HepG2 (cell line): Measurements from ENCODE around the gene ATRNL1. TPM values are rescaled to one million over a fixed set of nuclear protein-coding genes. Genes with fewer than 3 reads are reported as not detected.

ENCODE experiments used
- ATAC-seq: fragments of 200-7000 bp; cut with Tn5 transposase; 3 replicates; pipeline ENCODE4 v1.9.1; 2020; ENCODE audit warnings: mild to moderate bottlenecking, moderate library complexity
- BruUV-seq: library from RNA; stranded (reverse); fragments of 400-500 nt; replicated peaks from 2 replicates; lab custom pipeline; 2021; lab: Mats Ljungman, UMichigan
- CTCF ChIA-PET: fragments of 300-600 bp; formaldehyde crosslinking; extraction: SDS; loops from one replicate; lab custom pipeline; 2021; ENCODE audit warnings: low total read pairs, inconsistent platforms, low intra/inter-chr PET ratio; lab: Yijun Ruan, JAX
- POLR2A ChIA-PET: fragments of 350-600 bp; sonication (Branson Sonifier 250); formaldehyde crosslinking; loops from one replicate; lab custom pipeline; 2020; ENCODE audit warnings: antibody characterized with exemption, inconsistent platforms; lab: Yijun Ruan, JAX
- DNase-seq: peaks from one replicate; pipeline ENCODE4 v3.0.0-alpha.2; 2015; ENCODE audit warnings: low spot score
- FAIRE-seq: peaks from 3 replicates; lab custom pipeline; 2011; peaks lifted over from hg19 to GRCh38; lab: Jason Lieb, UNC
- H2AFZ ChIP-seq: one replicate; pipeline ENCODE4 v1.6.1; 2011; ENCODE audit warnings: low read length, inconsistent platforms
- H3K27ac ChIP-seq: fragments of 300-600 bp; 3 replicates; pipeline ENCODE4 v1.8.0; 2011; ENCODE audit warnings: mixed run types, mild to moderate bottlenecking, mixed read lengths, low read length, inconsistent platforms; ENCODE audit not compliant: insufficient read depth; ENCODE audit errors: extremely low read length
- H3K27me3 ChIP-seq, 2 experiments: fragments of 200-600 bp in 1 of 2; 2 replicates in 1 of 2; 3 replicates in 1 of 2; pipeline versions ENCODE4 v1.6.0 to v1.8.0; 2011; ENCODE audit warnings: low read length in 2 of 2, mild to moderate bottlenecking in 2 of 2, moderate library complexity in 2 of 2, inconsistent platforms in 1 of 2; ENCODE audit not compliant: insufficient read depth in 2 of 2, control insufficient read depth in 1 of 2
- H3K36me3 ChIP-seq, 2 experiments: fragments of 200-600 bp in 1 of 2; replicated peaks in 1 of 2; 2 replicates in 1 of 2; 3 replicates in 1 of 2; pipeline versions ENCODE4 v1.5.1 to v1.8.0; 2011; ENCODE audit warnings: low read length in 2 of 2, inconsistent platforms in 1 of 2; ENCODE audit not compliant: insufficient read depth in 2 of 2, control insufficient read depth in 1 of 2
- H3K4me1 ChIP-seq: 2 replicates; pipeline ENCODE4 v1.5.1; 2012; ENCODE audit warnings: low read length, inconsistent platforms; ENCODE audit not compliant: insufficient read depth
- H3K4me2 ChIP-seq: 2 replicates; pipeline ENCODE4 v1.6.0; 2011; ENCODE audit warnings: low read depth, low read length, inconsistent platforms
- H3K4me3 ChIP-seq, 3 experiments: fragments of 200-600 bp in 1 of 3; sonication (generic), shearing (Covaris generic) in 1 of 3; replicated peaks in 1 of 3; 2 replicates each; pipeline ENCODE4 v1.5.1; 2011 to 2016; ENCODE audit warnings: low read length in 3 of 3, inconsistent platforms in 2 of 3, low read depth in 2 of 3, mild to moderate bottlenecking in 2 of 3, control low read depth in 1 of 3, mixed read lengths in 1 of 3; ENCODE audit not compliant: insufficient read depth in 1 of 3
- H3K79me2 ChIP-seq: one replicate; pipeline ENCODE4 v1.6.1; 2011; ENCODE audit warnings: low read length, inconsistent platforms; ENCODE audit not compliant: insufficient read depth
- H3K9ac ChIP-seq: 2 replicates; pipeline ENCODE4 v1.6.0; 2011; ENCODE audit warnings: mild to moderate bottlenecking, low read depth, low read length, inconsistent platforms; ENCODE audit not compliant: insufficient read depth
- H3K9me3 ChIP-seq: 2 replicates; pipeline ENCODE4 v1.5.1; 2012; ENCODE audit warnings: mild to moderate bottlenecking, low read length
- H4K20me1 ChIP-seq: 2 replicates; pipeline ENCODE4 v1.6.0; 2011; ENCODE audit warnings: inconsistent platforms, mild to moderate bottlenecking, low read length, moderate library complexity; ENCODE audit not compliant: insufficient read depth
- BRCA1 ChIP-seq: sonication (generic); formaldehyde crosslinking; IDR thresholded peaks from 2 replicates; pipeline ENCODE4 v1.4.0; 2020; ENCODE audit warnings: missing genetic modification reagents
- CBX2 ChIP-seq, 2 experiments: fragments of 200-600 bp in 1 of 2; sonication (generic); formaldehyde crosslinking in 1 of 2; IDR thresholded peaks; 2 replicates each; pipeline versions ENCODE4 v1.7.0 to v1.8.1; 2018 to 2022; ENCODE audit warnings: low read depth in 2 of 2, low read length in 1 of 2, mild to moderate bottlenecking in 1 of 2, missing genetic modification reagents in 1 of 2
- GPN1 ChIP-seq: sonication (generic); formaldehyde crosslinking; IDR thresholded peaks from 2 replicates; pipeline ENCODE4 v1.5.1; 2020; ENCODE audit warnings: missing genetic modification reagents, borderline replicate concordance
- ISL2 ChIP-seq: sonication (generic); formaldehyde crosslinking; IDR thresholded peaks from 2 replicates; pipeline ENCODE4 v1.5.0; 2020; ENCODE audit warnings: missing genetic modification reagents
- NR2F1 ChIP-seq, 2 experiments: fragments of 450-650 bp in 1 of 2; formaldehyde crosslinking in 1 of 2; IDR thresholded peaks; 2 replicates each; pipeline versions ENCODE4 v1.5.0 to v1.6.1; 2016 to 2020; ENCODE audit warnings: mild to moderate bottlenecking in 1 of 2, missing compliant biosample characterization in 1 of 2, missing genetic modification reagents in 1 of 2, moderate library complexity in 1 of 2
- RNF219 ChIP-seq: sonication (generic); formaldehyde crosslinking; IDR thresholded peaks from 2 replicates; pipeline ENCODE4 v1.5.0; 2020; ENCODE audit warnings: mild to moderate bottlenecking, missing genetic modification reagents
- RORA ChIP-seq: sonication (generic); formaldehyde crosslinking; IDR thresholded peaks from 2 replicates; pipeline ENCODE4 v1.5.0; 2020; ENCODE audit warnings: mild to moderate bottlenecking, missing genetic modification reagents, moderate library complexity
- YEATS2 ChIP-seq: sonication (generic); formaldehyde crosslinking; IDR thresholded peaks from 2 replicates; pipeline ENCODE4 v1.4.0; 2020; ENCODE audit warnings: missing genetic modification reagents, borderline replicate concordance
- ZMYM3 ChIP-seq: sonication (generic); formaldehyde crosslinking; IDR thresholded peaks from 2 replicates; pipeline ENCODE4 v1.5.1; 2020; ENCODE audit warnings: mild to moderate bottlenecking, missing genetic modification reagents
- ZNF407 ChIP-seq: sonication (generic); formaldehyde crosslinking; IDR thresholded peaks from one replicate; pipeline ENCODE4 v1.5.1; 2020; ENCODE audit warnings: mild to moderate bottlenecking, missing genetic modification reagents; ENCODE audit errors: not compliant biosample characterization
- ZNF703 ChIP-seq: sonication (generic); formaldehyde crosslinking; IDR thresholded peaks from 2 replicates; pipeline ENCODE4 v1.5.1; 2020; ENCODE audit warnings: missing genetic modification reagents, mild to moderate bottlenecking, moderate library complexity, borderline replicate concordance
- ZNF709 ChIP-seq: sonication (generic); formaldehyde crosslinking; IDR thresholded peaks from 2 replicates; pipeline ENCODE4 v1.5.0; 2020; ENCODE audit warnings: mild to moderate bottlenecking, missing genetic modification reagents
- WGBS: methylation state at CpG from one replicate; pipeline ENCODE4 v1.1.6; 2017; ENCODE audit warnings: low lambda C conversion rate; 5-methylcytosine and 5-hydroxymethylcytosine counted together
- in situ Hi-C: cut with HindIII; loops from 2 replicates; pipeline ENCODE4 v1.10.0; 2017; ENCODE audit warnings: low pct_unique_long_range_greater_than_20kb; ENCODE audit not compliant: extremely low pct_ligation_motif_present
- intact Hi-C: fragments of 100-400 bp; cut with micrococcal nuclease; formaldehyde crosslinking; loops from one replicate; pipeline ENCODE4 v1.10.0; 2022; ENCODE audit not compliant: unreplicated experiment
- polyA plus RNA-seq, 8 experiments: library from polyadenylated mRNA; depleted of rRNA in 3 of 8; stranded (reverse) in 7 of 8; unstranded in 1 of 8; fragments of >200 nt; fragmentation: Illumina TruSeq in 4 of 8; extraction: Trizol in 4 of 8; gene quantifications; 2 replicates each; pipeline versions ENCODE4 v1.2.1 to v1.2.3, GENCODE V29; 2011 to 2016; ENCODE audit warnings: low read depth in 4 of 8, missing spikeins in 1 of 8, mixed read lengths in 1 of 8; ENCODE audit not compliant: insufficient read depth in 1 of 8
- total RNA-seq, 5 experiments: library from RNA; depleted of rRNA; stranded (reverse); fragments of >200 nt; fragmentation: Illumina TruSeq; extraction: Trizol; gene quantifications; 2 replicates each; pipeline ENCODE4 v1.2.3, GENCODE V29; 2016; ENCODE audit warnings: low read depth in 1 of 5

The ATRNL1 gene
- total and polyA plus RNA-seq, 2 of the 13 experiments (the other 11 are each of a cell fraction or from before 2014, with no cell fraction given): 0.04 TPM; not detected in 1

GRCh38 chr10:115141254-115141653, 48.1 kb downstream of the ATRNL1 start (continued):
- no peak for TF ChIP-seq ZNF407 (CRISPR knock-in tag)

GRCh38 chr10:115157357-115157756, 64.2 kb downstream of the ATRNL1 start:
- Histone ChIP-seq H3K4me2 (no peak overlapping the region), H3K79me2 (no peaks in the 10 kb centered on the region), H4K20me1 (no peaks in the 10 kb centered on the region), H3K27ac (no peak overlapping the region), H2AFZ (no peak overlapping the region), H3K9me3 (no peaks in the 10 kb centered on the region), H3K9ac (no peak overlapping the region), H3K4me3 (no peak overlapping the region), H3K36me3 (no peaks in the 10 kb centered on the region), H3K4me1 (no peaks in the 10 kb centered on the region), H3K27me3 (no peaks in the 10 kb centered on the region)
- 2% methylated on average over 2 of the region's 2 CpGs for WGBS
- in situ Hi-C loops: no loop called here
- FAIRE-seq (no peak), DNase-seq (no peak), ATAC-seq (no peak)
- ChIA-PET POLR2A (no interaction called here), CTCF (no interaction called here)
- no TSS peak for BruUV-seq
- intact Hi-C loops: no loop called here
- TF ChIP-seq ISL2 (no peak), RNF219 (CRISPR knock-in tag) (no peak), ZNF703 (CRISPR knock-in tag) (no peak), YEATS2 (CRISPR knock-in tag) (no peak), RORA (no peak), NR2F1 (CRISPR knock-in tag; IDR thresholded peaks at IDR 0.05) (no peak), GPN1 (CRISPR knock-in tag) (no peak), ZMYM3 (no peak), ZNF709 (CRISPR knock-in tag) (no peak), CBX2 (IDR thresholded peaks at IDR 0.05; ENCODE audit: low read depth, low read length) (no peak), CBX2 (CRISPR knock-in tag; IDR thresholded peaks at IDR 0.05; ENCODE audit: low read depth) (no peak), BRCA1 (CRISPR knock-in tag) (no peak)
